Right lobe of liver (tissue), 6 donors: Measurements from ENCODE around the gene STK38L. TPM values are rescaled to one million over a fixed set of nuclear protein-coding genes. Genes with fewer than 3 reads are reported as not detected.
A peak's percentile ranks its signal among the peaks of the same experiment; 100 is the strongest.

Experiments
- ATAC-seq, 4 donors: fragments of 200-7000 bp; cut with Tn5 transposase; one replicate each; pipeline ENCODE4 v1.9.1; 2020; ENCODE audit warnings: mild to moderate bottlenecking in 4 of 4, moderate library complexity in 4 of 4
- DNase-seq, 3 donors: peaks; one replicate each; pipeline ENCODE4 v3.0.0-alpha.2; 2020
- H3K27ac ChIP-seq, 3 donors: fragments of 200-600 bp; one replicate each; pipeline ENCODE4 v1.8.0; 2022
- H3K27me3 ChIP-seq, 2 donors: fragments of 200-600 bp; one replicate each; pipeline ENCODE4 v1.8.0; 2022
- H3K36me3 ChIP-seq, 4 donors: fragments of 200-600 bp; sonication (generic) in 1 of 4; one replicate each; pipeline versions ENCODE4 v1.5.1 to v1.8.0; 2017 to 2022; ENCODE audit warnings: control low read depth in 1 of 4
- H3K4me1 ChIP-seq, 4 donors: fragments of 200-600 bp; sonication (generic) in 1 of 4; one replicate each; pipeline versions ENCODE4 v1.5.1 to v1.8.0; 2017 to 2022; ENCODE audit warnings: control low read depth in 1 of 4
- H3K4me3 ChIP-seq, 3 donors: fragments of 200-600 bp; one replicate each; pipeline ENCODE4 v1.8.0; 2022
- H3K9me3 ChIP-seq, 4 donors: fragments of 200-600 bp; sonication (generic) in 1 of 4; one replicate each; pipeline versions ENCODE4 v1.5.1 to v1.8.0; 2017 to 2022; ENCODE audit warnings: control low read depth in 1 of 4
- POLR2A ChIP-seq: fragments of 450-650 bp; IDR thresholded peaks from one replicate; pipeline ENCODE4 v1.6.1; 2017; ENCODE audit warnings: antibody characterized with exemption, mild to moderate bottlenecking
- WGBS: methylation state at CpG from one replicate; pipeline ENCODE4 v1.1.6; 2018; ENCODE audit warnings: low coverage, low lambda C conversion rate; ENCODE audit not compliant: insufficient coverage; ENCODE audit errors: missing lambda C conversion rate; 5-methylcytosine and 5-hydroxymethylcytosine counted together
- intact Hi-C, 2 donors: fragments of 100-400 bp; cut with DNase I; formaldehyde crosslinking; loops; one replicate each; pipeline versions ENCODE4 v1.11.2 to v1.14.1; 2022
- total RNA-seq, 6 experiments: library from RNA; depleted of rRNA in 2 of 6; stranded (reverse); fragments of >200 nt in 2 of 6; fragmentation: NEBNext Ultra II Directional in 3 of 6; extraction: Animal tissue kit (Norgen Biotek cat#: 25700) in 3 of 6; gene quantifications; one replicate each; pipeline versions ENCODE4 v1.1.0 to v1.2.4, GENCODE V29; 2016 to 2023
- TF ChIP-seq, protein P1 (sequence below), 4 donors: fragments of 200-600 bp in 3 of 4; fragments of 450-650 bp in 1 of 4; IDR thresholded peaks; one replicate each; pipeline versions ENCODE4 v1.5.1 to v1.8.0; 2016 to 2022; ENCODE audit warnings: antibody characterized with exemption in 4 of 4, mild to moderate bottlenecking in 2 of 4
- donor health status: DM: no; HTN: yes; CAD: no.
- donor health status: DM: no; HTN: no; CAD: no.
- donor health status: DM: no; HTN: no; CAD: no.
- donor health status: DM: no; HTN: yes; CAD: no.
- donor health status: DM: no; HTN: yes; CAD: no.

STK38L gene
- total RNA-seq, 6 experiments from 2014 or later = 6.0 to 18.1 (median 7.3) TPM

- no peaks in the 10 kb centered on the region for H3K27me3 ChIP-seq
- intact Hi-C loops = no loop called here
- H3K27ac ChIP-seq = no peak overlapping the region
- H3K4me3 ChIP-seq = no peak overlapping the region
- ATAC-seq (peak in 2 of 4 donors; percentile 14 to 15), DNase-seq (no peak)
- no peaks in the 10 kb centered on the region for H3K36me3 ChIP-seq
- no peaks in the 10 kb centered on the region for H3K4me1 ChIP-seq
- no peaks in the 10 kb centered on the region for H3K9me3 ChIP-seq
- no CpG with 5 or more reads among the region's 3 CpGs for WGBS
- TF ChIP-seq, protein P1, sequence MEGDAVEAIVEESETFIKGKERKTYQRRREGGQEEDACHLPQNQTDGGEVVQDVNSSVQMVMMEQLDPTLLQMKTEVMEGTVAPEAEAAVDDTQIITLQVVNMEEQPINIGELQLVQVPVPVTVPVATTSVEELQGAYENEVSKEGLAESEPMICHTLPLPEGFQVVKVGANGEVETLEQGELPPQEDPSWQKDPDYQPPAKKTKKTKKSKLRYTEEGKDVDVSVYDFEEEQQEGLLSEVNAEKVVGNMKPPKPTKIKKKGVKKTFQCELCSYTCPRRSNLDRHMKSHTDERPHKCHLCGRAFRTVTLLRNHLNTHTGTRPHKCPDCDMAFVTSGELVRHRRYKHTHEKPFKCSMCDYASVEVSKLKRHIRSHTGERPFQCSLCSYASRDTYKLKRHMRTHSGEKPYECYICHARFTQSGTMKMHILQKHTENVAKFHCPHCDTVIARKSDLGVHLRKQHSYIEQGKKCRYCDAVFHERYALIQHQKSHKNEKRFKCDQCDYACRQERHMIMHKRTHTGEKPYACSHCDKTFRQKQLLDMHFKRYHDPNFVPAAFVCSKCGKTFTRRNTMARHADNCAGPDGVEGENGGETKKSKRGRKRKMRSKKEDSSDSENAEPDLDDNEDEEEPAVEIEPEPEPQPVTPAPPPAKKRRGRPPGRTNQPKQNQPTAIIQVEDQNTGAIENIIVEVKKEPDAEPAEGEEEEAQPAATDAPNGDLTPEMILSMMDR (IDR thresholded peaks at IDR 0.05) = no peak
- TF ChIP-seq POLR2A = no peak
Measured at GRCh38 chr12:27236498-27236897, 7.6 kb upstream of the STK38L start.

DNA sequence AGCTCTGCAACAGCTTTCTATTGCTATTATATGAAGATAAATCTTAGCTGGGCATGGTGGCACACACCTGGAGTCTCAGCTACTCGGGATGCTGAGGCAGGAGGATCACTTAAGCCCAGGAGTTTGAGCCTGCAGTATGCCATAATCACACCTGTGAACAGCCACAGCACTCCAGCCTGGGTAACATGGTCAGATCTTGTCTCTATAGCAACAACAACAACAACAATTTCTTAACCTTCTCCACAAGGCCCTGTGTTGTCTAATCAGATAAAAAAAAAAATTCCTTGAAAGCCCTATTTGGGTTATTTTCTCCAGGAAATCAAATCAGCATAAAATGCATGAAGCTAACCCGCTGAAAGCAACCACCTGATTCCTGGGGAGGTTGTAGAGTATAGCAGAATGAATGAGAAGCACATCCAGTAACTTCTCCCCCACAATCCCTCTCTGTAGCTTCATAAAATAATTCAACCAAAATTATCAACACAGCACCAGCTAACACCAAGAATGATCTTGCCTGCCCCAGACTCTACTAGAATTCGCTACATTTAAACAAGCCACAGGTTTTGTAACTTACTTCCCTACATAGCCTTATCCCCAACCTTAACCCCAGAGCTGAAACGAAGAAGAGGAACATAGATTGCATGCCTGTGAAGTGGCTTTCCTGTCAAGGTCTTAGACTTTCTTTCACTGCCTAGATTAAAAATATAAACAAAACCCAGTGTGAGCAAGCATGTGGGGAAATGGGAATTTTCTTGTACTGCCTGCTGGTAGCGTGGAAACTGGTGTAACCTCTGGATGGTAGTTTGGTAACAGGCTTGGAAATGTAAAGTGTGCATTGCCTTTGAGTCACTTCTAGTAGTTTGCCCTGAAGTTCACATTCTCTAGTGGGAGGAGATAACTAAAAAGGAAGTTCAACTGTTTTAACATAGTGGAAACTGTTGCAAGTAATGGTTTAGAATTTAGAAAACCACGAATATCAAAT is 6.0 kb upstream of the STK38L start:
- WGBS = 50% methylated on average over 5 of the region's 6 CpGs
- ATAC-seq = peak; percentile 47 to 81 (median 52)

GRCh38 chr12:27243006-27243405 is 1.1 kb upstream of the STK38L start:
- no peak overlapping the region for H3K27ac ChIP-seq
- 96% methylated on average over 4 of the region's 4 CpGs for WGBS
- ATAC-seq = no peak

More for the DNA sequence above, 6.0 kb upstream of the STK38L start:
- Histone ChIP-seq H3K27me3 (no peaks in the 10 kb centered on the region), H3K4me1 (no peaks in the 10 kb centered on the region), H3K9me3 (no peaks in the 10 kb centered on the region), H3K27ac (no peak overlapping the region), H3K4me3 (no peak overlapping the region), H3K36me3 (no peaks in the 10 kb centered on the region)
- intact Hi-C loops = no loop called here
- no peak for TF ChIP-seq POLR2A
- TF ChIP-seq, protein P1 (IDR thresholded peaks at IDR 0.05) = no peak
- DNase-seq = no peak

GRCh38 chr12:27244689-27245488 is 803 bp downstream of the STK38L start:
- intact Hi-C loops = no loop called here
- Histone ChIP-seq H3K9me3 (no peaks in the 10 kb centered on the region), H3K27ac (peak overlapping the region; percentile 82 to 89 (median 85)), H3K4me1 (peaks cover 0 to 15% (median 7%) of the 10 kb centered on the region in 4 donors), H3K4me3 (peak overlapping the region; percentile 63 to 84 (median 68)), H3K36me3 (no peaks in the 10 kb centered on the region), H3K27me3 (no peaks in the 10 kb centered on the region)
- WGBS = 10% methylated on average over 17 of the region's 18 CpGs
- ATAC-seq = peak in 1 of 4 donors; percentile 1
- DNase-seq = no peak
- TF ChIP-seq, protein P1 (IDR thresholded peaks at IDR 0.05) = no peak
- TF ChIP-seq POLR2A = no peak

More at GRCh38 chr12:27243006-27243405, 1.1 kb upstream of the STK38L start:
- Histone ChIP-seq H3K36me3 (no peaks in the 10 kb centered on the region), H3K27me3 (no peaks in the 10 kb centered on the region), H3K4me1 (peaks cover 0 to 15% (median 7%) of the 10 kb centered on the region in 4 donors), H3K9me3 (no peaks in the 10 kb centered on the region), H3K4me3 (no peak overlapping the region)
- TF ChIP-seq, protein P1 (IDR thresholded peaks at IDR 0.05) = no peak
- DNase-seq = no peak
- intact Hi-C loops = no loop called here
